ENCODE measurements around the gene NDUFS6.

- TF ChIP-seq EP300 (IDR thresholded peaks at IDR 0.05; ENCODE audit: borderline replicate concordance): no peak
- no peak for TF ChIP-seq CEBPB (IDR thresholded peaks at IDR 0.05)
- no peak for TF ChIP-seq TAF1 (IDR thresholded peaks at IDR 0.05; ENCODE audit: low read depth)
- TF ChIP-seq CREB1 (IDR thresholded peaks at IDR 0.05; ENCODE audit: low read depth): no peak
- no peak for TF ChIP-seq RAD21 (IDR thresholded peaks at IDR 0.05; ENCODE audit: low read depth)
- TF ChIP-seq MAX (IDR thresholded peaks at IDR 0.05): no peak
- TF ChIP-seq FOXM1 (IDR thresholded peaks at IDR 0.05; ENCODE audit: borderline replicate concordance, low read depth): no peak
- no peak for TF ChIP-seq ZBTB7A (IDR thresholded peaks at IDR 0.05; ENCODE audit: low read depth)
- no peak for TF ChIP-seq USF1 (IDR thresholded peaks at IDR 0.05)
- no peak for TF ChIP-seq YY1 (IDR thresholded peaks at IDR 0.05; ENCODE audit: low read depth)
Observed at GRCh38 chr5:1804001-1804690, 2.9 kb downstream of the NDUFS6 start.

Measured in Ishikawa (cell line).